Mucosa of gallbladder (tissue), 1 donor: ENCODE data around the gene SHISA7. TPM values are rescaled to one million over a fixed set of nuclear protein-coding genes. Genes with fewer than 3 reads are reported as not detected.
"Not testable (repeated sequence)": the region's sequence is repeated elsewhere in the genome, so short reads cannot be mapped to it uniquely, and the experiment has no call there.

Experiments
- DNase-seq: peaks from one replicate; pipeline ENCODE4 v3.0.0-alpha.2; 2020; ENCODE audit warnings: low spot score
- total RNA-seq: library from RNA; stranded (reverse); gene quantifications from one replicate; pipeline ENCODE4 v1.2.1, GENCODE V29; 2021
- donor health status: DM: no; HTN: no; CAD: no.

Gene SHISA7
- total RNA-seq, 1 donor from 2014 or later: not detected

DNA sequence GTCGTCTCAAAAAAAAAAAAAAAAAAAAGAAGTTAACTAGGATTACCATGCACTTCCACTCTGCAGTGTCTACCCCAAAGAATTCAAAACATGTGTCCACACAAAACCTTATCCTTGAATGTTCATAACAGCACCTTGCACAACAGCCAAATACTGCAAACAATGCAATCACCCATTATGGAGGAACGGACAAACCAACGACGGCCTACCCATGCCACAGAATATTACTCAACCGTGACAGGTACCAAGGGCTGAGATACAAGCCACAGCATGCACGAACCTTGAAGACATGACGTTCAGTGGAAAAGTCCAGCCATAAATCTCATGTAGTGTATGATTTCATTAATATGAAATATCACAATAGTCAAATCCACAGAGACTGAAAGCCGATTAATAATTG lies 3.0 kb upstream of the SHISA7 start:
- no peak for DNase-seq

DNA sequence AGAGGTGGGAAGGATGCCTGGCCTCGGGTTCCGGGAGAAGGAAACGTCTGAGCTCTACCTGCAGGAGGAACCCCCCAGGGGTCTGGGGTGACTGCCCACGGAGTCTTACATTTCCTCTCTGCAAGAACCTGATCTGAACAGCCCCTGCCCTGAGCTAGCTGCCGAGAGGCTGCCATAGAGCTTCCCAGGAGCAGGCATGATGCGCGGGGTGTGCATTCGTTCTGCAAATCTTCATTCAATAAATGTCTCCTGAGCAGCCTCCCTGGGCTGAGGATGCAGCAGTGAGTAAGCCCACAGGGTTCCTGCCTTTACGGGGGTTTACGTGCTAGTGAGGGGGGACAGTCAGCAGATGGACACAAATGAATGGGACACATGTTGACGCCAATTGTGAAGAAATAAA lies 1.5 kb upstream of the SHISA7 start:
- DNase-seq: no peak

DNA sequence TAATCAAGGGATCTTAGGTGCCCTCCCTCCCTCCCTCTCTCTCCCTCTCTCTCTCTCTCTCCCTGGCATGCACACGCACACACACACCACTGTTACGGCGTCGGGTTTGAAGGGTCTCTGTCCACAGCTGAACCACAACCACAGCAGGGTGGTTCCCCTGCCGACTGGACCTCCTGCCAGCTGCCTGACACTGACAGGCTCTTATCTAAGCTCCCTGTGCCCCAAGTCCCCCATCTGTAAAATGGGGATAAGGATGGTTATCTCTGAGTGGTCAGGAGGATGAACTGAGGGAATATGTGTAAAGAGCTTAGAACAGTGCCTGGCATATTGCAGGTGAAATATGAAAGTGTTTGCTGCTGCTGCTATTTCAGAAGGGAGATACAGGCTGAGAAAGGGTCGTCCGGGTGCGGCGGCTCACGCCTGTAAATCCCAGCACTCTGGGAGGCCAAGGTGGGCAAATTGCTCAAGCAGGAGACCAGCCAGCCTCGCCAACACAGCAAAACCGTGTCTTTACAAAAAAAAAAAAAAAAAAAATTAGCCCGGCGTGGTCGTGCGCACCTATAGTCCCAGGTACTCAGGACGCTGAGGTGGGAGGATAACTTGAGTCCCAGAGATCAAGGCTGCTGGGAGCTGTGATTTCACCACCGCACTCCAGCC lies 852 bp upstream of the SHISA7 start:
- no peak for DNase-seq

DNA sequence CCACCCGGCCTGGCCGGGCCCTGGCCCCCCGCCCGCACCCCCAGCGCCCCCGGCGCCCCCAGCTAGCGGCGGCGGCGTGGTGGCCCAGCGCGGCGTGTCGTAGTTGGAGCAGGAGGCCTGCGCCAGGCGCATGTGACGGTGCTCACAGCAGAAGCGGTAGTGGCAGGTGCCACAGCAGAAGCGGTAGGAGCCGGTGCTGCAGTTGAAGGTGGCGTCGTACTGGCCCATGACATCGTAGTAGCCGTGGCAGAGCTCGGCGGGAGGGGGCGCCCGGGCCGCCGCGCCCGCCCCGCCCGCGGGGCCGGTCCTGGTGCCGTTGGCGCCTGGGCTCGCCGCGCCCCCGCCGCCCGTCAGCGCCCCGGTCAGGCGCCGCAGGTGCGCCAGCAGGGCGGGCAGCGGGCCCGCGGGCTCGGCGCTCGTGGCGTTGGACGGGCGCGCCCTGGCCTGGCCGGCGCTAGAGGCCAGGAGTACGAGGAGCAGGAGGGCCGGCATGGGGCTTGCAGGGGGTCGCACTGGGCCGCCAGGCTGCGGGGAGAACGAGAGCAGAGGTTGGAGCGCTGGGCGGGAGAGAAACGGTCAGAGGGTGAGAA lies 633 bp downstream of the SHISA7 start:
- no peak for DNase-seq

DNA sequence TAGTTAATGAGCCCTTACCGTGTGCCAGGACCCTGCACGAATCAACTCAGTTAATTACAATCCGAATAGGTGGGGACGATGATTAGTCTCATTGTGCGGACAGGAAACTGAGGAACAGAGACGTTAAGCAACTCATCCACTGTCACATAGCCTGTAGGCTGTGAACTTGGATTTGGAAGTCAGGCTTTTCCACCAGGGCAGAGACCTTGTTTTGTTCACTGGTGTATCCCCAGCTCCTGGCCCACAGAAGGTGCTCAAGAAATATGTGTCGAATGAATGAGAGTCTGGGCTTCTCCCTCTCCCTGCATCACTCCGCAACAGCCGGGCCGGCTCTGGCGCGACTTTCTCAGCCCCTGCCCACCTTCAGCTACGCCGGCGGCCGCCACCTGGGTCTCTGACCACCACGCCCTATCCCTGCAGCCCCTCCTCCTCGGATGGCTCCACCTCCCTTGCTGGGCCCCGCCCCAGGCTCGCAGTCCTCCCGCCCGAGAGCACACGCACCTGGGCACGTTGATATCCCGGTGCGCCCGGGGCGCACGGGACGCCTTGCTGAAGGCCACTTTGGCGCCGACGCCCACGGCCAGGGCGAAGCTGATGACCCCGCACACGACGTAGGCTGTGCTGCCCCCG lies 1.3 kb downstream of the SHISA7 start:
- no peak for DNase-seq

GRCh38 chr19:55441319-55441691 lies 1.8 kb downstream of the SHISA7 start:
- DNase-seq: no peak

DNA sequence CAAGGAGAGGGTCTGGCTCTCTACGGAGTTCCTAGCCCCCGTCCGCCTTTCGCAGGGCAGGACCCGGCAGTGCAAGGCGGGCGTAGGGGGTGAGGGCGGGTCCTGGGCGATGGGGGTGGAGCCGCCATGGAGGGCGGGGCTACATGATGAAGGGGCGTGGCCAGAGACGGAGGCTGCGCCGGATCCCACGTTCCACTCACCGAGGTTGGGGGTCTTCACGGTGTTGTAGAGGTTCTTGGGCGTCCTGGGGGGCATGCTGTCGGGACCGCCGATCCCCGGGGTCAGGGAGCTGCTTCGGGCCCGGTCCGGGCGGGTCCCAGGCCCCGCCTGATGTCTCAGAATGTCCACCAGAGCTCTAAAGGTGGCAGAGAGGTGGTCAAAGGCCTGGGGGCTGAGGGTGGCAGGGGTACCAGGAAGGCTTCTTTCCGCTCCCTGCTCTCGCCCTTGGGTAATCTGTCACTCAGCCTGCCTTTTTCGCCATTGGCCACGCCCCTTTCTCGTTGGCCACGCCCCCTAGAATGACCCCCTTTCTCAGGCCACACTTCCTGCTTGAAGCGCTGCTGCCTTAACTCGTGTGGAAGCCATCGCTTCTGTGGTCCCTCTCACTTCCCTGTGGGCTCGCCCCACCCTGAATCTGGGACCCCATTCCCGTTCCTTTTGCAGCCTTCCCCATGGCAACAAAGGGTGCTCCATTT lies 2.5 kb downstream of the SHISA7 start:
- no peak for DNase-seq

DNA sequence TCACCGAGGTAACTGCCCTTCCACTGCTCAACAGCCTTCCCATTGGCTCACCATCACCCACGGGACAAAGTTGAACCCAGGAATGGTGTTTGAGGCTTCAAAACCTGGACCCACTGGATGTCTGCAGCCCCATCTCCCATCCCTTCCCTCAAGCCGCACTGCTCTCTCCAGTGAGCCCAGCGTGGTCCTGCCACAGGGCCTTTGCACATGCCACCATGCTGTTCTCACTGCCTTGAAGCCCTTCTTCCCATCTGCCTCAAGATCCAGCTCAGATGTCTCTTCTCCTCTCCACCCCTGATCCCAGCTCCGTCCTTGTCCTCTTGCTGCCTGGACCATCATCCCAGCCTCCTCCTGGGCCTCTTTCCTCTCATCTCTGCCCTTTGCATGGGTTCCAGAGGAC lies 4.0 kb downstream of the SHISA7 start:
- DNase-seq: no peak

DNA sequence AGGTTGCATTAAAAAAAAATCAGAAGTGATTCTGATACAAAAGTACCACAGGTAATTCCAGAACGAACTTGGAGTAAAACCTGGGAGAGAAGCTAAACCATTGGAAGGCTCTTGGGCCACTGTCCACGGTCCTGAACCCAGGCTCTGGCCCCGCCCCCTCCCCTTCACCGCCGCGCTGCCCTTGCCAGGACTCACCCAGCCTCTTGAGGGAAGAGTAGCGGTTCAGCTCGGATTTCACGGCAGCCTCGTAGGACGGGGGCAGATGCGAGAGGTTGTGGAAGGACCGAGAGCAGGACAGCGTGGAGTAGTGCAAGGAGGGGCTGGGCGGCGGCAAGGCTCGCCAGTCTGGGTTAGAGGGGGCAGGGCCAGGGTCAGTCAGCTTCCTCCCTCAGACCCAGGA lies 5.7 kb downstream of the SHISA7 start:
- peak; percentile 65 for DNase-seq

DNA sequence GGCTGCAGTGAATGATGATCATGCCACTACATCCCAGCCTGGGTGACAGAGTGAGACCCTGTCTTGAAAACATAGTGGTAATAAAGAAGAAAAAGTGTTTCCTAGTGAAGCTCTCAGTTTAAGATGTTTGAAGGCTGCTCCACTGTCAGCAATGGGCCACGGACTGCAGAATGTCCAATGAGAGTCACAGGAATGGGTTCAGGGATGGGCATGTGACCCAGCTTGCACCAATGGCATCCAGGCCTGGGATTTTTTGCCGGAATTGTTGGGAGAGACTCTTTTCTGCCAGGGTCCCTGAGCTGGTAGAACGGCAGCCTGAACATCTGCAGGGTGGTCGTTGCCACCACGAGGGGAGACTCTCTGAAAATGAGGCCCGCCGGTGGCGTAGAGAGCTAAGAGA lies 6.3 kb downstream of the SHISA7 start:
- DNase-seq: no peak

DNA sequence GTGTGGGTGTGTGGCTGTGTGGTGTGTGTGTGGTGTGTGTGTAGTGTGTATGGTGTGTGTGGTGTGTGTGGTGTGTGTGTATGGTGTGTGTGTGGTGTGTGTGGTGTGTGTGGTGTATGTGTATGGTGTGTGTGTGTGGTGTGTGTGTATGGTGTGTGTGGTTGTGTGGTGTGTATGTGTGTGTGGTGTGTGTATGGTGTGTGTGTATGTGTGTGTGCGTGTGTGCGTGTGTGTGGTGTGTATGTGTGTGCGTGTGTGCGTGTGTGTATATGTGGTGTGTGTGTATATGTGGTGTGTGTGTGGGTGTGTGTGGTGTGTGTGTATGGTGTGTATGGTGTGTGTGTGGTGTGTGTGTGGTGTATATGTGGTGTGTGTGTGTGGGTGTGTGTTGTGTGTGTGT lies 8.1 kb downstream of the SHISA7 start:
- no peak for DNase-seq

DNA sequence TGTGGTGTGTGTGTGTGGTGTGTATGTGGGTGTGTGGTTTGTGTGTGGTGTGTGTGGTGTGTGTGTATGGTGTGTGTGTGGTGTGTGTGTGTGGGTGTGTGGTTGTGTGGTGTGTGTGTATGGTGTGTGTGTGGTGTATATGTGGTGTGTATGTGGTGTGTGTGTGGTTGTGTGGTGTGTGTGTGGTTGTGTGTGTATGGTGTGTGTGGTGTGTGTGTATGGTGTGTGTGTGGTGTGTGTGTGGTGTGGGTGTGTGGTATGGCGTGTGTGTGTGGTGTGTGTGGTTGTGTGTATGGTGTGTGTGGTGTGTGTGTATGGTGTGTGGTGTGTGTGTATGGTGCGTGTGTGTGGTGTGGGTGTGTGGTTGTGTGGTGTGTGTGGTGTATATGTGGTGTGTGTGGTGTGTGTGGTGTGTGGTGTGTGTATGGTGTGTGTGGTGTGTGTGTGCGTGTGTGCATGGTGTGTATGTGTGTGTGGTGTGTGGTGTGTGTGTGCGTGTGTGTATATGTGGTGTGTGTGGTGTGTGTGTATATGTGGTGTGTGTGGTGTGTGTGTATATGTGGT lies 8.7 kb downstream of the SHISA7 start:
- no peak for DNase-seq

- no peak for DNase-seq
Observed at GRCh38 chr19:55433292-55433691, 9.8 kb downstream of the SHISA7 start.

- no peak for DNase-seq
Observed at GRCh38 chr19:55432241-55432959, 10.7 kb downstream of the SHISA7 start.

DNA sequence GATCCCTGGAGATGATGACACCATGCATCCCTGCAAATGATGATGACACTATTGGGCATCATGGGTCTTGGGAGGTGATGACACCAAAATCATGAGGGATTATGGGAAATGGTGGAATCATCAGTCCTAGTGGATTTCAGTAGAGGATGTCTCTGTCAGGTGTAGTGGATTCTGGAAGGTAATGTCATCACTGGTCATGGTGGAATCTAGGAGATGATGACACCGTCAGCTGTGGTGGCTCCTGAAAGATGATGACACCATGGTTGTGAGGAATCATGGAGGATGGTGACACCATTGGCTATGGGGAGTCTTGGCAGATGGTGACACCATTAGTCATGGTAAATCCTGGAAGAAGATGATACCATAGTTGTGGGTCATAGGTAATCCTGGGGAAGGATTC lies 11.9 kb downstream of the SHISA7 start:
- DNase-seq: no peak

DNA sequence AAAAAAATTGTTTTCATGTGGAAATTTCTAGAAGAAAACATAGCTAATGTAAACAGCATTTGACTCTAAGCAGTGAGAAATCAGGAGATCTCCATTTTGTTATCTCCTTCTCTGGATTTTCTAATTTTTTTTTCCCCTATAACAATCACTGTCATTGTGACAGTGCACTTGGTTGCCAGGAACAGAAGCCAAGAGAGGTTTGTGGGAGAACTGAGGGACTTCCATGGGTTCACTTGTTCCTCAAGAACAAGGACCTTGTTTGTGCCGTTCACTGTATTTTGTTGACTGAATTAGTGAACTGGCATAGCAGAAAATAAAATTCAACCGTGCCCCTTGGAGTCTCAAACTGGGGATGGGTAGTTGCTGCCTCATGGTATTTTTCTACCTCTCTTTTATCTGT lies 17.1 kb downstream of the SHISA7 start:
- no peak for DNase-seq

GRCh38 chr19:55424518-55424917 lies 18.6 kb downstream of the SHISA7 start:
- no peak for DNase-seq

GRCh38 chr19:55423225-55424005 lies 19.7 kb downstream of the SHISA7 start:
- no peak for DNase-seq

- not testable (repeated sequence) for DNase-seq
Observed at GRCh38 chr19:55421281-55421680, 21.8 kb downstream of the SHISA7 start.

DNA sequence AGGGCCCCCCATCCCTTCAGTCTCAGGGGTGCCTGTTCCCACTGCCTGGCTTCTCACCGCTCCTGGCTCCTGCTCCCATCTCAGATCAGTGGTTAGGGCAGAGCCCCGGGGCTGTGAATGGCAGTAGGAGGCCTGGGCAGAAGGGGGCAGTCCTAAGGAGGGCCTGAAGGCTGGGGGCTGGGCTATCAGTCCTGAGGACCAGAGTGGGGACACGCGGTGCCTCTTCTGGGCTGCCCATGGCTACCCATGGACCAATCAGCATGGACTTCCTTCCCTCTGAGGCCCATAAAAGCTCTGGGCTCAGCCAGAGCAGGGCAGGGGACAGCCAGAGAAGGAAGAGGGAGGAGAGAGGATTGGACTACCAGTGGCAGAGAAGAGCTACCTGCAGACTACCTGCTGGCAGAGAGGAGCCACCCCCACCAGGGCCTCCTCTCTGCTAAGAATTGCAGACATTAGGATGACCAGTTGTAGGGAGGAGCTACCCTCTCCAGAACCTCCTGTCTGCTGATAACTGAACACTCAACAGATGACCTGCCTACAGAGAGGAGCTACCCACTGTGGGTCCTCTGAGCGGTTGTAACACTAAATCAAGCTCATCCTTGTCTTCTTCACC lies 23.4 kb downstream of the SHISA7 start:
- DNase-seq: no peak

GRCh38 chr19:55419103-55419502 lies 24.0 kb downstream of the SHISA7 start:
- DNase-seq: no peak
